Activated naive CD8-positive, alpha-beta T cell (primary cell): ENCODE data around the gene SLFN12.
"Not testable (repeated sequence)": the region's sequence is repeated elsewhere in the genome, so short reads cannot be mapped to it uniquely, and the experiment has no call there.

Source experiments
- H3K27ac Mint-ChIP-seq: one replicate; pipeline ENCODE4 v1.8.0; 2021; ENCODE audit warnings: mixed read lengths
- H3K27me3 Mint-ChIP-seq: one replicate; pipeline ENCODE4 v1.8.0; 2021; ENCODE audit warnings: mixed read lengths
- H3K36me3 Mint-ChIP-seq: one replicate; pipeline ENCODE4 v1.8.0; 2021; ENCODE audit warnings: mixed read lengths
- H3K4me1 Mint-ChIP-seq: one replicate; pipeline ENCODE4 v1.8.0; 2021; ENCODE audit warnings: low read depth, mixed read lengths
- H3K4me3 Mint-ChIP-seq: one replicate; pipeline ENCODE4 v1.8.0; 2021; ENCODE audit warnings: mild to moderate bottlenecking, mixed read lengths
- H3K9me3 Mint-ChIP-seq: one replicate; pipeline ENCODE4 v1.8.0; 2021; ENCODE audit warnings: low read depth, mixed read lengths

Gene SLFN12

GRCh38 chr17:35433075-35433894 lies 985 bp upstream of the SLFN12 start:
- H3K4me1 Mint-ChIP-seq: peaks cover 42% of the 10 kb centered on the region
- no peaks in the 10 kb centered on the region for H3K27me3 Mint-ChIP-seq
- H3K36me3 Mint-ChIP-seq: no peaks in the 10 kb centered on the region
- no peaks in the 10 kb centered on the region for H3K9me3 Mint-ChIP-seq
- H3K27ac Mint-ChIP-seq: peak overlapping the region; percentile 96
- H3K4me3 Mint-ChIP-seq: peak overlapping the region; percentile 98

GRCh38 chr17:35429702-35430101 lies 2.6 kb downstream of the SLFN12 start:
- Mint-ChIP-seq H3K4me1 (peaks cover 50% of the 10 kb centered on the region), H3K9me3 (no peaks in the 10 kb centered on the region), H3K4me3 (no peak overlapping the region), H3K36me3 (peaks cover 3% of the 10 kb centered on the region), H3K27me3 (no peaks in the 10 kb centered on the region), H3K27ac (no peak overlapping the region)

GRCh38 chr17:35428229-35428628 lies 4.1 kb downstream of the SLFN12 start:
- H3K27me3 Mint-ChIP-seq: no peaks in the 10 kb centered on the region
- peak overlapping the region; percentile 30 for H3K27ac Mint-ChIP-seq
- peaks cover 41% of the 10 kb centered on the region for H3K4me1 Mint-ChIP-seq

GRCh38 chr17:35423761-35424160 lies 8.5 kb downstream of the SLFN12 start:
- no peaks in the 10 kb centered on the region for H3K27me3 Mint-ChIP-seq
- H3K36me3 Mint-ChIP-seq: peaks cover 12% of the 10 kb centered on the region
- H3K27ac Mint-ChIP-seq: no peak overlapping the region
- H3K4me1 Mint-ChIP-seq: peaks cover 12% of the 10 kb centered on the region
- H3K4me3 Mint-ChIP-seq: no peak overlapping the region
- no peaks in the 10 kb centered on the region for H3K9me3 Mint-ChIP-seq

More at GRCh38 chr17:35428229-35428628, 4.1 kb downstream of the SLFN12 start:
- Mint-ChIP-seq H3K36me3 (peaks cover 3% of the 10 kb centered on the region), H3K4me3 (peak overlapping the region; percentile 24), H3K9me3 (no peaks in the 10 kb centered on the region)

- H3K27ac Mint-ChIP-seq, H3K4me1 Mint-ChIP-seq, H3K4me3 Mint-ChIP-seq, H3K9me3 Mint-ChIP-seq, H3K27me3 Mint-ChIP-seq: not testable (repeated sequence)
- H3K36me3 Mint-ChIP-seq: peaks cover 14% of the 10 kb centered on the region
Observed at GRCh38 chr17:35421069-35421468, 11.2 kb downstream of the SLFN12 start.

GRCh38 chr17:35416659-35417058 lies 15.6 kb downstream of the SLFN12 start:
- H3K27ac Mint-ChIP-seq: no peak overlapping the region
- peaks cover 4% of the 10 kb centered on the region for H3K9me3 Mint-ChIP-seq
- peaks cover 28% of the 10 kb centered on the region for H3K36me3 Mint-ChIP-seq
- no peaks in the 10 kb centered on the region for H3K4me1 Mint-ChIP-seq
- no peaks in the 10 kb centered on the region for H3K27me3 Mint-ChIP-seq
- H3K4me3 Mint-ChIP-seq: no peak overlapping the region

GRCh38 chr17:35414707-35415106 lies 17.6 kb downstream of the SLFN12 start:
- not testable (repeated sequence) for H3K9me3 Mint-ChIP-seq, H3K27me3 Mint-ChIP-seq, H3K27ac Mint-ChIP-seq, H3K4me1 Mint-ChIP-seq, H3K4me3 Mint-ChIP-seq
- peaks cover 28% of the 10 kb centered on the region for H3K36me3 Mint-ChIP-seq

GRCh38 chr17:35414247-35414646 lies 18.1 kb downstream of the SLFN12 start:
- H3K36me3 Mint-ChIP-seq: peaks cover 26% of the 10 kb centered on the region
- no peak overlapping the region for H3K27ac Mint-ChIP-seq
- H3K4me1 Mint-ChIP-seq: no peaks in the 10 kb centered on the region
- H3K9me3 Mint-ChIP-seq: peaks cover 4% of the 10 kb centered on the region
- H3K4me3 Mint-ChIP-seq: no peak overlapping the region
- no peaks in the 10 kb centered on the region for H3K27me3 Mint-ChIP-seq

- H3K4me1 Mint-ChIP-seq: peaks cover 6% of the 10 kb centered on the region
- no peak overlapping the region for H3K4me3 Mint-ChIP-seq
- H3K27ac Mint-ChIP-seq: no peak overlapping the region
- no peaks in the 10 kb centered on the region for H3K9me3 Mint-ChIP-seq
- H3K36me3 Mint-ChIP-seq: peaks cover 8% of the 10 kb centered on the region
- H3K27me3 Mint-ChIP-seq: no peaks in the 10 kb centered on the region
Observed at GRCh38 chr17:35407531-35407930, 24.8 kb downstream of the SLFN12 start.

- H3K4me1 Mint-ChIP-seq: peaks cover 6% of the 10 kb centered on the region
- no peak overlapping the region for H3K4me3 Mint-ChIP-seq
- no peak overlapping the region for H3K27ac Mint-ChIP-seq
- peaks cover 8% of the 10 kb centered on the region for H3K36me3 Mint-ChIP-seq
- H3K9me3 Mint-ChIP-seq: no peaks in the 10 kb centered on the region
- no peaks in the 10 kb centered on the region for H3K27me3 Mint-ChIP-seq
Observed at GRCh38 chr17:35406568-35406967, 25.7 kb downstream of the SLFN12 start.

- peaks cover 7% of the 10 kb centered on the region for H3K36me3 Mint-ChIP-seq
- H3K27me3 Mint-ChIP-seq: no peaks in the 10 kb centered on the region
- no peak overlapping the region for H3K27ac Mint-ChIP-seq
- H3K4me1 Mint-ChIP-seq: peaks cover 8% of the 10 kb centered on the region
- H3K4me3 Mint-ChIP-seq: no peak overlapping the region
- no peaks in the 10 kb centered on the region for H3K9me3 Mint-ChIP-seq
Observed at GRCh38 chr17:35404360-35404759, 27.9 kb downstream of the SLFN12 start.

GRCh38 chr17:35393783-35394182 lies 38.5 kb downstream of the SLFN12 start:
- not testable (repeated sequence) for H3K4me3 Mint-ChIP-seq, H3K27ac Mint-ChIP-seq, H3K4me1 Mint-ChIP-seq, H3K9me3 Mint-ChIP-seq, H3K27me3 Mint-ChIP-seq, H3K36me3 Mint-ChIP-seq

GRCh38 chr17:35390663-35391062 lies 41.6 kb downstream of the SLFN12 start:
- no peaks in the 10 kb centered on the region for H3K9me3 Mint-ChIP-seq

GRCh38 chr17:35390156-35390555 lies 42.1 kb downstream of the SLFN12 start:
- Mint-ChIP-seq H3K9me3 (no peaks in the 10 kb centered on the region), H3K27ac (no peak overlapping the region), H3K36me3 (peaks cover 7% of the 10 kb centered on the region), H3K27me3 (peaks cover 3% of the 10 kb centered on the region), H3K4me3 (no peak overlapping the region), H3K4me1 (peaks cover 2% of the 10 kb centered on the region)

More at GRCh38 chr17:35390663-35391062, 41.6 kb downstream of the SLFN12 start:
- Mint-ChIP-seq H3K27me3 (peaks cover 3% of the 10 kb centered on the region), H3K36me3 (peaks cover 7% of the 10 kb centered on the region), H3K27ac (no peak overlapping the region), H3K4me1 (peaks cover 2% of the 10 kb centered on the region), H3K4me3 (no peak overlapping the region)

GRCh38 chr17:35387496-35387895 lies 44.8 kb downstream of the SLFN12 start:
- peaks cover 3% of the 10 kb centered on the region for H3K27me3 Mint-ChIP-seq
- H3K27ac Mint-ChIP-seq: no peak overlapping the region
- peaks cover 5% of the 10 kb centered on the region for H3K36me3 Mint-ChIP-seq
- no peaks in the 10 kb centered on the region for H3K4me1 Mint-ChIP-seq
- H3K9me3 Mint-ChIP-seq: peaks cover 4% of the 10 kb centered on the region
- H3K4me3 Mint-ChIP-seq: no peak overlapping the region

GRCh38 chr17:35377706-35378105 lies 54.6 kb downstream of the SLFN12 start:
- no peak overlapping the region for H3K4me3 Mint-ChIP-seq
- H3K27ac Mint-ChIP-seq: no peak overlapping the region
- H3K27me3 Mint-ChIP-seq: no peaks in the 10 kb centered on the region
- no peaks in the 10 kb centered on the region for H3K36me3 Mint-ChIP-seq
- no peaks in the 10 kb centered on the region for H3K9me3 Mint-ChIP-seq
- peaks cover 31% of the 10 kb centered on the region for H3K4me1 Mint-ChIP-seq
